Liver (tissue), 9 donors: ENCODE data around the gene MELK. TPM values are rescaled to one million over a fixed set of nuclear protein-coding genes. Genes with fewer than 3 reads are reported as not detected.

Experiments used
- DNase-seq: peaks from one replicate; pipeline ENCODE4 v3.0.0-alpha.2; 2017; ENCODE audit warnings: low spot score
- H3K27ac ChIP-seq, 2 donors: one replicate each; pipeline ENCODE4 v1.7.0; 2013; ENCODE audit warnings: inconsistent platforms in 2 of 2, low read length in 2 of 2, control low read depth in 1 of 2, low read depth in 1 of 2, mild to moderate bottlenecking in 1 of 2
- H3K27me3 ChIP-seq, 4 donors: one replicate each; pipeline versions ENCODE4 v1.6.1 to v1.7.0; 2013; ENCODE audit warnings: low read length in 3 of 4, inconsistent platforms in 1 of 4, mild to moderate bottlenecking in 1 of 4, moderate library complexity in 1 of 4; ENCODE audit not compliant: control insufficient read depth in 4 of 4, insufficient read depth in 4 of 4
- H3K36me3 ChIP-seq, 4 donors: one replicate each; pipeline versions ENCODE4 v1.6.1 to v1.7.0; 2013; ENCODE audit warnings: low read length in 3 of 4, mild to moderate bottlenecking in 3 of 4, low read depth in 1 of 4, moderate library complexity in 1 of 4; ENCODE audit not compliant: control insufficient read depth in 4 of 4, insufficient read depth in 3 of 4
- H3K4me1 ChIP-seq, 4 donors: one replicate each; pipeline versions ENCODE4 v1.6.1 to v1.7.0; 2013; ENCODE audit warnings: low read length in 3 of 4, mild to moderate bottlenecking in 3 of 4, moderate library complexity in 1 of 4; ENCODE audit not compliant: control insufficient read depth in 4 of 4, insufficient read depth in 4 of 4
- H3K4me3 ChIP-seq, 3 donors: one replicate each; pipeline versions ENCODE4 v1.6.1 to v1.7.0; 2013; ENCODE audit warnings: low read length in 3 of 3, control low read depth in 1 of 3, low read depth in 1 of 3, mild to moderate bottlenecking in 1 of 3
- H3K9ac ChIP-seq, 2 donors: one replicate each; pipeline ENCODE4 v1.7.0; 2013; ENCODE audit warnings: low read length in 2 of 2, mild to moderate bottlenecking in 2 of 2, moderate library complexity in 2 of 2, control low read depth in 1 of 2, low read depth in 1 of 2
- H3K9me3 ChIP-seq, 4 donors: one replicate each; pipeline versions ENCODE4 v1.6.1 to v1.7.0; 2013; ENCODE audit warnings: low read length in 3 of 4; ENCODE audit not compliant: control insufficient read depth in 4 of 4
- CTCF ChIP-seq: fragments of 150-350 bp; IDR thresholded peaks from 2 replicates; pipeline ENCODE4 v1.5.1; 2017; ENCODE audit warnings: improper control_type of control experiment, low read depth, low read length; ENCODE audit not compliant: missing input control
- EGR1 ChIP-seq, 2 donors: IDR thresholded peaks; 2 replicates each; pipeline ENCODE4 v1.6.1; 2016 to 2018; ENCODE audit warnings: antibody characterized with exemption in 2 of 2, low read depth in 2 of 2
- FOXA1 ChIP-seq: IDR thresholded peaks from 2 replicates; pipeline ENCODE4 v1.6.1; 2016; ENCODE audit warnings: antibody characterized with exemption
- FOXA2 ChIP-seq: IDR thresholded peaks from 2 replicates; pipeline ENCODE4 v1.6.1; 2016; ENCODE audit warnings: antibody characterized with exemption
- GABPA ChIP-seq, 2 donors: IDR thresholded peaks in 1 of 2; conservative IDR thresholded peaks in 1 of 2; 2 replicates each; pipeline ENCODE4 v1.6.1; 2016; ENCODE audit warnings: antibody characterized with exemption in 2 of 2, mild to moderate bottlenecking in 1 of 2, moderate library complexity in 1 of 2
- HNF4A ChIP-seq, 2 donors: conservative IDR thresholded peaks; 2 replicates each; pipeline ENCODE4 v1.6.1; 2016; ENCODE audit warnings: antibody characterized with exemption in 2 of 2, mild to moderate bottlenecking in 2 of 2
- HNF4G ChIP-seq: IDR thresholded peaks from 2 replicates; pipeline ENCODE4 v1.6.1; 2016; ENCODE audit warnings: antibody characterized with exemption
- NR2F2 ChIP-seq: IDR thresholded peaks from 2 replicates; pipeline ENCODE4 v1.6.1; 2016; ENCODE audit warnings: antibody characterized with exemption
- RAD21 ChIP-seq, 2 donors: IDR thresholded peaks; 2 replicates each; pipeline ENCODE4 v1.6.1; 2016; ENCODE audit warnings: antibody characterized with exemption in 2 of 2, mild to moderate bottlenecking in 2 of 2
- RXRA ChIP-seq, 2 donors: IDR thresholded peaks; 2 replicates each; pipeline ENCODE4 v1.6.1; 2017 to 2018; ENCODE audit warnings: antibody characterized with exemption in 2 of 2, mild to moderate bottlenecking in 1 of 2
- SP1 ChIP-seq: IDR thresholded peaks from 2 replicates; pipeline ENCODE4 v1.6.1; 2018; ENCODE audit warnings: antibody characterized with exemption, mild to moderate bottlenecking
- TAF1 ChIP-seq: conservative IDR thresholded peaks from 2 replicates; pipeline ENCODE4 v1.6.1; 2016; ENCODE audit warnings: antibody characterized with exemption, mild to moderate bottlenecking
- YY1 ChIP-seq: IDR thresholded peaks from 2 replicates; pipeline ENCODE4 v1.6.1; 2016; ENCODE audit warnings: antibody characterized with exemption, mild to moderate bottlenecking
- ZBTB33 ChIP-seq: IDR thresholded peaks from 2 replicates; pipeline ENCODE4 v1.6.1; 2016; ENCODE audit warnings: antibody characterized with exemption
- WGBS: extraction: QIAGEN DNeasy Blood & Tissue Kit; methylation state at CpG from one replicate; pipeline ENCODE4 v1.1.7; 2013; 5-methylcytosine and 5-hydroxymethylcytosine counted together
- polyA plus RNA-seq, 2 donors: library from polyadenylated mRNA; stranded (reverse) in 1 of 2; unstranded in 1 of 2; fragments of 200-250 nt in 1 of 2; fragments of >200 nt in 1 of 2; fragmentation: Nextera tagmentation in 1 of 2; extraction: Ambion mirVana in 1 of 2; gene quantifications; one replicate each; pipeline versions ENCODE4 v1.2.1 to v1.2.3, GENCODE V29; 2013 to 2015
- total RNA-seq, 2 donors: library from RNA; depleted of rRNA; stranded (reverse); fragments of >200 nt; gene quantifications; one replicate each; pipeline ENCODE4 v1.2.3, GENCODE V29; 2014
- TF ChIP-seq, protein P1 (sequence below): IDR thresholded peaks from 2 replicates; pipeline ENCODE4 v1.6.1; 2016; ENCODE audit warnings: antibody characterized with exemption, mild to moderate bottlenecking
- TF ChIP-seq, protein P2 (sequence below): IDR thresholded peaks from 2 replicates; pipeline ENCODE4 v1.6.1; 2016; ENCODE audit warnings: antibody characterized with exemption
- donor health status: healthy.
- donor health status: healthy.
- donor health status: healthy.
- donor health status: healthy.
- donor health status: healthy.

The MELK gene
- total and polyA plus RNA-seq, 4 donors: 0.08 to 19.5 (median 1.0) TPM

GRCh38 chr9:36718612-36719011 is 145.9 kb downstream of the MELK start (continued):
- TF ChIP-seq, protein P1, sequence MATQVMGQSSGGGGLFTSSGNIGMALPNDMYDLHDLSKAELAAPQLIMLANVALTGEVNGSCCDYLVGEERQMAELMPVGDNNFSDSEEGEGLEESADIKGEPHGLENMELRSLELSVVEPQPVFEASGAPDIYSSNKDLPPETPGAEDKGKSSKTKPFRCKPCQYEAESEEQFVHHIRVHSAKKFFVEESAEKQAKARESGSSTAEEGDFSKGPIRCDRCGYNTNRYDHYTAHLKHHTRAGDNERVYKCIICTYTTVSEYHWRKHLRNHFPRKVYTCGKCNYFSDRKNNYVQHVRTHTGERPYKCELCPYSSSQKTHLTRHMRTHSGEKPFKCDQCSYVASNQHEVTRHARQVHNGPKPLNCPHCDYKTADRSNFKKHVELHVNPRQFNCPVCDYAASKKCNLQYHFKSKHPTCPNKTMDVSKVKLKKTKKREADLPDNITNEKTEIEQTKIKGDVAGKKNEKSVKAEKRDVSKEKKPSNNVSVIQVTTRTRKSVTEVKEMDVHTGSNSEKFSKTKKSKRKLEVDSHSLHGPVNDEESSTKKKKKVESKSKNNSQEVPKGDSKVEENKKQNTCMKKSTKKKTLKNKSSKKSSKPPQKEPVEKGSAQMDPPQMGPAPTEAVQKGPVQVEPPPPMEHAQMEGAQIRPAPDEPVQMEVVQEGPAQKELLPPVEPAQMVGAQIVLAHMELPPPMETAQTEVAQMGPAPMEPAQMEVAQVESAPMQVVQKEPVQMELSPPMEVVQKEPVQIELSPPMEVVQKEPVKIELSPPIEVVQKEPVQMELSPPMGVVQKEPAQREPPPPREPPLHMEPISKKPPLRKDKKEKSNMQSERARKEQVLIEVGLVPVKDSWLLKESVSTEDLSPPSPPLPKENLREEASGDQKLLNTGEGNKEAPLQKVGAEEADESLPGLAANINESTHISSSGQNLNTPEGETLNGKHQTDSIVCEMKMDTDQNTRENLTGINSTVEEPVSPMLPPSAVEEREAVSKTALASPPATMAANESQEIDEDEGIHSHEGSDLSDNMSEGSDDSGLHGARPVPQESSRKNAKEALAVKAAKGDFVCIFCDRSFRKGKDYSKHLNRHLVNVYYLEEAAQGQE: no peak
- no peak for TF ChIP-seq TAF1
- no peak for TF ChIP-seq HNF4A (conservative IDR thresholded peaks at IDR 0.05)
- TF ChIP-seq, protein P2, sequence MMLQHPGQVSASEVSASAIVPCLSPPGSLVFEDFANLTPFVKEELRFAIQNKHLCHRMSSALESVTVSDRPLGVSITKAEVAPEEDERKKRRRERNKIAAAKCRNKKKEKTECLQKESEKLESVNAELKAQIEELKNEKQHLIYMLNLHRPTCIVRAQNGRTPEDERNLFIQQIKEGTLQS: no peak
- no peak for TF ChIP-seq NR2F2
- TF ChIP-seq EGR1 (IDR thresholded peaks at IDR 0.05; ENCODE audit: low read depth in 2 of 2): no peak
- TF ChIP-seq RXRA (IDR thresholded peaks at IDR 0.05): no peak
- no peak for TF ChIP-seq GABPA (IDR thresholded peaks at IDR 0.05 in 1 of 2, conservative IDR thresholded peaks at IDR 0.05 in 1 of 2)

DNA sequence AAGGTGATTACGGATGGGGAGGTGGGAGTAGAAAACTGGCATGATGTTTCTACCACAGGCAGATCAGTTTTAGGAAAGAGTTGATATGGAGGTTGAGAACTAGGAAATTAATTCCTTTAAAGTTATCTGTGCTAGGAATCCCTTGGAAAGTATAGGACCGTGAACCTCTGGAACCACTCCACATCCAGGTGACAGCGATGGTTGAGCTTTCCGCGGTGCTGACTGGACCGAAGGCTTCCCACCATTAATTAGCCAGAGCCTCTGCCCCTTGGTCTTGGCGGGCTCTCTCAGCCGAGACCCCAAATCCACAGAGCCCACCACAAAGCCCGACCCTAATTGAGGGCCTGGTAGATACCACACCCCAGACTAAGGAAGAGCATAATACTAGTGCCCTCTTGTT is 147.3 kb downstream of the MELK start:
- 89% methylated on average over 9 of the region's 9 CpGs for WGBS
- no peak for DNase-seq

GRCh38 chr9:36721846-36722588 is 149.3 kb downstream of the MELK start:
- Histone ChIP-seq H3K9me3 (no peaks in the 10 kb centered on the region), H3K4me3 (no peak overlapping the region), H3K9ac (no peak overlapping the region), H3K27me3 (no peaks in the 10 kb centered on the region), H3K27ac (no peak overlapping the region), H3K4me1 (no peaks in the 10 kb centered on the region), H3K36me3 (no peaks in the 10 kb centered on the region)
- WGBS: 79% methylated on average over 8 of the region's 8 CpGs
- no peak for DNase-seq
- TF ChIP-seq RXRA (IDR thresholded peaks at IDR 0.05): no peak
- TF ChIP-seq HNF4G: no peak
- no peak for TF ChIP-seq SP1
- TF ChIP-seq, protein P2: no peak
- TF ChIP-seq CTCF: no peak
- TF ChIP-seq, protein P1: no peak
- no peak for TF ChIP-seq RAD21 (IDR thresholded peaks at IDR 0.05)

More for the DNA sequence above, 147.3 kb downstream of the MELK start:
- TF ChIP-seq FOXA1 (no peak), HNF4G (no peak), YY1 (no peak), RXRA (IDR thresholded peaks at IDR 0.05) (no peak), ZBTB33 (no peak), TAF1 (no peak), GABPA (IDR thresholded peaks at IDR 0.05 in 1 of 2, conservative IDR thresholded peaks at IDR 0.05 in 1 of 2) (no peak), HNF4A (conservative IDR thresholded peaks at IDR 0.05) (no peak), FOXA2 (no peak)
- H3K9me3 ChIP-seq: no peaks in the 10 kb centered on the region
- no peak overlapping the region for H3K9ac ChIP-seq
- no peak overlapping the region for H3K27ac ChIP-seq
- no peaks in the 10 kb centered on the region for H3K36me3 ChIP-seq
- H3K4me3 ChIP-seq: no peak overlapping the region
- H3K4me1 ChIP-seq: no peaks in the 10 kb centered on the region
- peaks cover 0 to 4% (median under 1%) of the 10 kb centered on the region in 4 donors for H3K27me3 ChIP-seq
